CD4-positive, alpha-beta T cell (primary cell): Measurements from ENCODE around the gene OGT. TPM values are rescaled to one million over a fixed set of nuclear protein-coding genes. Genes with fewer than 3 reads are reported as not detected.

Experiments
- ATAC-seq: fragments of 200-7000 bp; cut with Tn5 transposase; one replicate; pipeline ENCODE4 v1.10.0; 2022; ENCODE audit warnings: mild to moderate bottlenecking; ENCODE audit not compliant: poor library complexity
- CTCF ChIA-PET: fragments of 350-600 bp; sonication (Branson Sonifier 250); formaldehyde crosslinking; loops from one replicate; lab custom pipeline; 2021; ENCODE audit warnings: antibody characterized with exemption, inconsistent platforms; lab: Charles Lee
- POLR2A ChIA-PET: fragments of 350-600 bp; sonication (Branson Sonifier 250); formaldehyde crosslinking; loops from one replicate; lab custom pipeline; 2021; ENCODE audit warnings: antibody characterized with exemption, inconsistent platforms; lab: Charles Lee
- DNase-seq, 14 experiments: peaks; one replicate each; pipeline ENCODE4 v3.0.0-alpha.2; 2013 to 2020; ENCODE audit warnings: mixed read lengths in 2 of 14
- H3K27ac ChIP-seq, 2 donors: one replicate each; pipeline versions ENCODE4 v1.5.1 to v1.7.0; 2013; ENCODE audit warnings: low read length in 2 of 2, low read depth in 1 of 2, mild to moderate bottlenecking in 1 of 2
- H3K27me3 ChIP-seq, 2 experiments: 1 replicate in 1 of 2; 2 replicates in 1 of 2; pipeline versions ENCODE4 v1.6.1 to v1.7.0; 2013; ENCODE audit warnings: low read length in 2 of 2, control low read depth in 1 of 2, mild to moderate bottlenecking in 1 of 2, moderate library complexity in 1 of 2; ENCODE audit not compliant: insufficient read depth in 2 of 2, control insufficient read depth in 1 of 2
- H3K36me3 ChIP-seq: one replicate; pipeline ENCODE4 v1.6.1; 2013; ENCODE audit warnings: low read length, control low read depth; ENCODE audit not compliant: insufficient read depth
- H3K4me1 ChIP-seq: one replicate; pipeline ENCODE4 v1.6.1; 2013; ENCODE audit warnings: low read length, control low read depth; ENCODE audit not compliant: insufficient read depth
- H3K4me3 ChIP-seq: one replicate; pipeline ENCODE4 v1.5.1; 2013; ENCODE audit warnings: mild to moderate bottlenecking, low read length, moderate library complexity
- H3K9me3 ChIP-seq, 2 experiments: 1 replicate in 1 of 2; 2 replicates in 1 of 2; pipeline versions ENCODE4 v1.6.1 to v1.7.0; 2013; ENCODE audit warnings: low read length in 2 of 2, mild to moderate bottlenecking in 2 of 2, control low read depth in 1 of 2, moderate library complexity in 1 of 2; ENCODE audit not compliant: control insufficient read depth in 1 of 2, insufficient read depth in 1 of 2
- H3K27ac Mint-ChIP-seq: one replicate; pipeline ENCODE4 v1.8.0; 2020; ENCODE audit warnings: mixed read lengths
- H3K27me3 Mint-ChIP-seq: one replicate; pipeline ENCODE4 v1.8.0; 2021; ENCODE audit warnings: mixed read lengths
- H3K36me3 Mint-ChIP-seq: one replicate; pipeline ENCODE4 v1.8.0; 2021; ENCODE audit warnings: low read depth, mixed read lengths
- H3K4me1 Mint-ChIP-seq: one replicate; pipeline ENCODE4 v1.8.0; 2021; ENCODE audit warnings: low read depth, mixed read lengths
- H3K4me3 Mint-ChIP-seq: one replicate; pipeline ENCODE4 v1.8.0; 2020; ENCODE audit warnings: mild to moderate bottlenecking, mixed read lengths
- H3K9me3 Mint-ChIP-seq: one replicate; pipeline ENCODE4 v1.8.0; 2020; ENCODE audit warnings: mixed read lengths
- CTCF ChIP-seq: fragments of 200-600 bp; IDR thresholded peaks from one replicate; pipeline ENCODE4 v1.8.0; 2022; ENCODE audit warnings: antibody characterized with exemption, mild to moderate bottlenecking
- intact Hi-C, 2 experiments: fragments of 100-400 bp; cut with DNase I in 1 of 2; cut with micrococcal nuclease in 1 of 2; formaldehyde crosslinking; loops; one replicate each; pipeline versions ENCODE4 v1.15.1 to v1.9.0; 2023 to 2025; cut with DNase I, micrococcal nuclease
- polyA plus RNA-seq, 2 donors: library from polyadenylated mRNA; unstranded; fragments of 120-200 nt; gene quantifications; one replicate each; pipeline ENCODE4 v1.2.1, GENCODE V29; 2013
- total RNA-seq, 174 experiments: library from RNA in 2 of 174; stranded (reverse) in 2 of 174; gene quantifications; one replicate each; pipeline ENCODE4 v1.2.3 and lab custom pipeline; 2021 to 2026

OGT gene
- total RNA-seq = 100 to 1,000 TPM; 279 to 295 TPM
- polyA plus RNA-seq (2013, experiment 1 of 2) = 283 TPM
- 379 TPM for polyA plus RNA-seq (2013, experiment 2 of 2)
- 376 to 2,384 (median 676) reads per million in 172 experiments for total RNA-seq (lab: John Stamatoyannopoulos, UW)

- Histone ChIP-seq H3K4me3 (peak within 1 kb of the TSS; percentile 97), H3K36me3 (peaks cover 5% of the 10 kb centered on the region), H3K9me3 (no peaks in the 10 kb centered on the region), H3K27me3 (no peaks in the 10 kb centered on the region), H3K27ac (peak within 1 kb of the TSS; percentile 87 to 93), H3K4me1 (peaks cover 21% of the 10 kb centered on the region)
- intact Hi-C loops = loop anchor here (2.0 to 5.0 kb wide), 4 partner anchors 18 to 421 kb away; partner anchors contain the start of genes IL2RG (in 1 of the 2) and TAF1 (in 1 of the 2)
- no peak for TF ChIP-seq CTCF
- CTCF ChIA-PET = interaction anchor here (1.6 kb wide), 1 partner anchor 89 kb away, joined by 3 read pairs; no protein-coding TSS in a partner anchor
- Mint-ChIP-seq H3K4me3 (peak within 1 kb of the TSS; percentile 99), H3K27me3 (no peaks in the 10 kb centered on the region), H3K9me3 (no peaks in the 10 kb centered on the region), H3K27ac (peak within 1 kb of the TSS; percentile 98), H3K36me3 (peaks cover 54% of the 10 kb centered on the region), H3K4me1 (peaks cover 36% of the 10 kb centered on the region)
- ATAC-seq = peak; percentile 72
- POLR2A ChIA-PET = interaction anchor here (0.9 to 5.7 kb wide), 20 partner anchors 10 to 744 kb away, joined by 3 to 84 read pairs (median 7); partner anchors contain the start of genes IL2RG, MED12, NONO and RPS4X
- peak; percentile 85 to 98 (median 92) for DNase-seq
These were observed at the start of gene OGT for GRCh38 chrX:71532753-71533425. TSS of gene OGT (plus strand) at chrX:71533104. CDS start at chrX:71533300, 196 bp downstream.

GRCh38 chrX:71487814-71488213 is 45.1 kb upstream of the OGT start:
- no peak for ATAC-seq
- Histone ChIP-seq H3K4me3 (no peak overlapping the region), H3K4me1 (peaks cover 6% of the 10 kb centered on the region), H3K27me3 (no peaks in the 10 kb centered on the region), H3K36me3 (no peaks in the 10 kb centered on the region), H3K9me3 (no peaks in the 10 kb centered on the region), H3K27ac (no peak overlapping the region)
- Mint-ChIP-seq H3K36me3 (no peaks in the 10 kb centered on the region), H3K4me3 (no peak overlapping the region), H3K9me3 (no peaks in the 10 kb centered on the region), H3K4me1 (peaks cover 7% of the 10 kb centered on the region), H3K27ac (no peak overlapping the region), H3K27me3 (no peaks in the 10 kb centered on the region)
- ChIA-PET CTCF (interaction anchor here (1.0 to 1.1 kb wide), 2 partner anchors 71 to 76 kb away, joined by 3 read pairs; no protein-coding TSS in a partner anchor), POLR2A (interaction anchor here (1.4 kb wide), 1 partner anchor 52 kb away, joined by 3 read pairs; no protein-coding TSS in a partner anchor)
- no peak for TF ChIP-seq CTCF
- intact Hi-C loops = no loop called here
- DNase-seq = no peak

GRCh38 chrX:71489540-71489939 is 43.4 kb upstream of the OGT start:
- Histone ChIP-seq H3K4me3 (no peak overlapping the region), H3K4me1 (peaks cover 10% of the 10 kb centered on the region), H3K27ac (no peak overlapping the region), H3K36me3 (no peaks in the 10 kb centered on the region), H3K27me3 (no peaks in the 10 kb centered on the region), H3K9me3 (no peaks in the 10 kb centered on the region)
- POLR2A ChIA-PET = no interaction called here
- Mint-ChIP-seq H3K4me3 (no peak overlapping the region), H3K36me3 (no peaks in the 10 kb centered on the region), H3K9me3 (no peaks in the 10 kb centered on the region), H3K27ac (no peak overlapping the region), H3K4me1 (peaks cover 7% of the 10 kb centered on the region), H3K27me3 (no peaks in the 10 kb centered on the region)
- TF ChIP-seq CTCF = no peak
- DNase-seq (no peak), ATAC-seq (no peak)
- intact Hi-C loops = no loop called here
- CTCF ChIA-PET = no interaction called here
